Keratinocyte (primary cell): Measurements from ENCODE around the gene MICAL3. TPM values are rescaled to one million over a fixed set of nuclear protein-coding genes. Genes with fewer than 3 reads are reported as not detected.

Source experiments
- DNase-seq: peaks from one replicate; pipeline ENCODE4 v3.0.0-alpha.2; 2011; ENCODE audit warnings: low read depth, missing footprints, low spot score
- FAIRE-seq: peaks from 2 replicates; lab custom pipeline; 2011; peaks lifted over from hg19 to GRCh38; lab: Jason Lieb, UNC
- H2AFZ ChIP-seq: 2 replicates; pipeline ENCODE4 v1.6.0; 2012; ENCODE audit warnings: low read length, control low read depth, inconsistent platforms; ENCODE audit not compliant: control insufficient read depth
- H3K27ac ChIP-seq: 2 replicates; pipeline ENCODE4 v1.5.1; 2011; ENCODE audit warnings: low read length; ENCODE audit not compliant: control insufficient read depth, insufficient read depth
- H3K27me3 ChIP-seq: 3 replicates; pipeline ENCODE4 v1.6.0; 2011; ENCODE audit warnings: low read length; ENCODE audit not compliant: control insufficient read depth, insufficient read depth; ENCODE audit errors: extremely low read depth
- H3K36me3 ChIP-seq, 2 experiments: 2 replicates in 1 of 2; 3 replicates in 1 of 2; pipeline ENCODE4 v1.5.1; 2011; ENCODE audit warnings: low read length in 2 of 2, mild to moderate bottlenecking in 1 of 2; ENCODE audit not compliant: control insufficient read depth in 2 of 2, insufficient read depth in 2 of 2; ENCODE audit errors: extremely low read depth in 1 of 2
- H3K4me1 ChIP-seq: 3 replicates; pipeline ENCODE4 v1.5.1; 2011; ENCODE audit warnings: low read length; ENCODE audit not compliant: control insufficient read depth, insufficient read depth; ENCODE audit errors: extremely low read depth
- H3K4me2 ChIP-seq: 3 replicates; pipeline ENCODE4 v1.6.0; 2011; ENCODE audit warnings: low read depth, low read length; ENCODE audit not compliant: control insufficient read depth, insufficient read depth; ENCODE audit errors: extremely low read depth
- H3K4me3 ChIP-seq, 3 experiments: fragments of 200-600 bp in 1 of 3; sonication (generic) in 1 of 3; 2 replicates in 2 of 3; 3 replicates in 1 of 3; pipeline ENCODE4 v1.5.1; 2011 to 2016; ENCODE audit warnings: low read length in 3 of 3, mild to moderate bottlenecking in 3 of 3, control low read depth in 2 of 3, inconsistent platforms in 1 of 3, low read depth in 1 of 3, mixed read lengths in 1 of 3, mixed run types in 1 of 3, moderate library complexity in 1 of 3; ENCODE audit not compliant: control insufficient read depth in 2 of 3, insufficient read depth in 2 of 3; ENCODE audit errors: extremely low read depth in 1 of 3
- H3K79me2 ChIP-seq: 2 replicates; pipeline ENCODE4 v1.6.0; 2012; ENCODE audit warnings: low read length; ENCODE audit not compliant: control insufficient read depth, insufficient read depth
- H3K9ac ChIP-seq: 3 replicates; pipeline ENCODE4 v1.6.0; 2011; ENCODE audit warnings: low read length; ENCODE audit not compliant: control insufficient read depth, insufficient read depth; ENCODE audit errors: extremely low read depth
- H3K9me1 ChIP-seq: 3 replicates; pipeline ENCODE4 v1.6.0; 2011; ENCODE audit warnings: low read length; ENCODE audit not compliant: control insufficient read depth, insufficient read depth; ENCODE audit errors: extremely low read depth
- H3K9me3 ChIP-seq: 2 replicates; pipeline ENCODE4 v1.5.1; 2012; ENCODE audit warnings: low read depth, low read length; ENCODE audit not compliant: control insufficient read depth
- H4K20me1 ChIP-seq: 3 replicates; pipeline ENCODE4 v1.6.0; 2011; ENCODE audit warnings: low read length; ENCODE audit not compliant: control insufficient read depth, insufficient read depth; ENCODE audit errors: extremely low read depth
- EZH2 ChIP-seq: IDR thresholded peaks from one replicate; pipeline ENCODE4 v1.6.1; 2012; ENCODE audit warnings: inconsistent platforms, mild to moderate bottlenecking, low read length, moderate library complexity
- dilution Hi-C: fragments of 300-500 bp; cut with MboI; formaldehyde crosslinking; loops from one replicate; pipeline ENCODE4 v1.7.0; 2020; ENCODE audit warnings: low sequenced_read_pairs; ENCODE audit not compliant: extremely low pct_ligation_motif_present
- polyA plus RNA-seq, 5 experiments: library from polyadenylated mRNA; depleted of rRNA in 3 of 5; stranded (reverse) in 3 of 5; stranded (forward) in 1 of 5; unstranded in 1 of 5; fragments of >200 nt; gene quantifications; 1 replicate in 1 of 5; 2 replicates in 3 of 5; 3 replicates in 1 of 5; pipeline versions ENCODE4 v1.2.1 to v1.2.3, GENCODE V29; 2011 to 2012; ENCODE audit warnings: missing spikeins in 2 of 5, low read depth in 1 of 5, low replicate concordance in 1 of 5
- TF ChIP-seq, protein P1 (sequence below), 3 experiments: IDR thresholded peaks in 1 of 3; conservative IDR thresholded peaks in 1 of 3; optimal IDR thresholded peaks in 1 of 3; 2 replicates in 2 of 3; 3 replicates in 1 of 3; pipeline versions ENCODE3 to v1.5.1; 2011; ENCODE audit warnings: low read length in 3 of 3, mild to moderate bottlenecking in 3 of 3, moderate library complexity in 2 of 3, control low read depth in 1 of 3, inconsistent platforms in 1 of 3; ENCODE audit not compliant: insufficient read depth in 2 of 3; ENCODE audit errors: extremely low read depth in 1 of 3

MICAL3 gene
- polyA plus RNA-seq, 1 donor (not counting 4 experiments of a cell fraction or from before 2014, with no cell fraction given): 27.9 TPM

DNA sequence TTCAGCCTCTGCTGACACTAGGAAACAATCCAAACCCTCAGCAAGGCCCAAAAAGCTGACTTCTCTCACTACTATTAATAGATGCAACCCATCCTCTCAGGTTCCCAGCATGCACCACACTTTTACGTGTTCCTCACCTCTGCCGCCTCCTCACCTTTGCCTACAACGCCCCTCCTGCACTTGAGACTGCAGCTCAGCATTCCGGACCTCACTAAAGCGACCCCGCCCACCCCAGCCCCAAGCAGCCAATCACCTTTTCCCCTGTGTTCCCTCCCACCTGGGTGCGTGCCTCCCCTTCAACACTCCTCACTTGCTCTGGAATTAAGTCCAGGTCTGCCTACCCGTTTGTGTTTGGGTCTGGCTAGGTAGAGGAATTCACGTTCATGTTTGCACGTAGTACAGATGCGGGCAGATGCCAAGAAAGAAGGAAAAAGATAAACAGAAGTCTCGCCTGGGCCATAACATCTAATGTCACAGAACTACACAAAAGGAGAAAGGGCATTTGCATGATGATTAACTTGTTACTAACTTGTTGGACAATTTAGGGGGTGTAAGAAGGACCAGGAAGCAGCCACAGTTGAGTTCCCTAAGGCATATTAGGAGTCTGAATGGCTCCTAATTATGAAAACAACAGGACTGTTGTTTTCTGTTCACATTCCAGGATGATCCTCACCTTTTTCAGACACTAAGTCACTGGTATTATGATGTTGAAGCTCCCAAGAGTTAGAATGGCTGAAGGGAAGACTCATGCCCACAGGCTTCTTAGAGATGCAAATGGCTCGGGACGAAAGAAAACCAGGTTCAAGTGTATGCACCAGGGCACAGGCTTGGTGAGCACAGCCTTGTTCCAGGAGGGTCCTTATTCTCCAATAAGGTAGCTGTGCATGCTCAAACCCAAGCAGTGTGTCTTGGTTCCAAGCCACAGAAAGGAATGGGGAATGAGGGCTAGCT, 102.2 kb downstream of the MICAL3 start:
- Histone ChIP-seq H3K79me2 (peaks cover 88% of the 10 kb centered on the region), H3K4me1 (peaks cover 86% of the 10 kb centered on the region), H3K27me3 (no peaks in the 10 kb centered on the region), H3K9me3 (no peaks in the 10 kb centered on the region), H2AFZ (no peak overlapping the region), H3K4me2 (peak overlapping the region; percentile 72), H3K9me1 (peaks cover 23% of the 10 kb centered on the region), H4K20me1 (peaks cover 68% of the 10 kb centered on the region), H3K4me3 (no peak overlapping the region), H3K27ac (peak overlapping the region; percentile 48), H3K9ac (no peak overlapping the region), H3K36me3 (peaks cover 0 to 2% of the 10 kb centered on the region in 2 experiments)
- no peak for TF ChIP-seq EZH2
- TF ChIP-seq, protein P1, sequence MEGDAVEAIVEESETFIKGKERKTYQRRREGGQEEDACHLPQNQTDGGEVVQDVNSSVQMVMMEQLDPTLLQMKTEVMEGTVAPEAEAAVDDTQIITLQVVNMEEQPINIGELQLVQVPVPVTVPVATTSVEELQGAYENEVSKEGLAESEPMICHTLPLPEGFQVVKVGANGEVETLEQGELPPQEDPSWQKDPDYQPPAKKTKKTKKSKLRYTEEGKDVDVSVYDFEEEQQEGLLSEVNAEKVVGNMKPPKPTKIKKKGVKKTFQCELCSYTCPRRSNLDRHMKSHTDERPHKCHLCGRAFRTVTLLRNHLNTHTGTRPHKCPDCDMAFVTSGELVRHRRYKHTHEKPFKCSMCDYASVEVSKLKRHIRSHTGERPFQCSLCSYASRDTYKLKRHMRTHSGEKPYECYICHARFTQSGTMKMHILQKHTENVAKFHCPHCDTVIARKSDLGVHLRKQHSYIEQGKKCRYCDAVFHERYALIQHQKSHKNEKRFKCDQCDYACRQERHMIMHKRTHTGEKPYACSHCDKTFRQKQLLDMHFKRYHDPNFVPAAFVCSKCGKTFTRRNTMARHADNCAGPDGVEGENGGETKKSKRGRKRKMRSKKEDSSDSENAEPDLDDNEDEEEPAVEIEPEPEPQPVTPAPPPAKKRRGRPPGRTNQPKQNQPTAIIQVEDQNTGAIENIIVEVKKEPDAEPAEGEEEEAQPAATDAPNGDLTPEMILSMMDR (optimal IDR thresholded peaks at IDR 0.05 in 1 of 3, IDR thresholded peaks at IDR 0.05 in 1 of 3, conservative IDR thresholded peaks at IDR 0.05 in 1 of 3; ENCODE audit: extremely low read depth in 1 of 3, insufficient read depth in 2 of 3, low read length in 3 of 3): no peak
- DNase-seq (peak; percentile 59), FAIRE-seq (peak; percentile 68)
- dilution Hi-C loops: no loop called here

DNA sequence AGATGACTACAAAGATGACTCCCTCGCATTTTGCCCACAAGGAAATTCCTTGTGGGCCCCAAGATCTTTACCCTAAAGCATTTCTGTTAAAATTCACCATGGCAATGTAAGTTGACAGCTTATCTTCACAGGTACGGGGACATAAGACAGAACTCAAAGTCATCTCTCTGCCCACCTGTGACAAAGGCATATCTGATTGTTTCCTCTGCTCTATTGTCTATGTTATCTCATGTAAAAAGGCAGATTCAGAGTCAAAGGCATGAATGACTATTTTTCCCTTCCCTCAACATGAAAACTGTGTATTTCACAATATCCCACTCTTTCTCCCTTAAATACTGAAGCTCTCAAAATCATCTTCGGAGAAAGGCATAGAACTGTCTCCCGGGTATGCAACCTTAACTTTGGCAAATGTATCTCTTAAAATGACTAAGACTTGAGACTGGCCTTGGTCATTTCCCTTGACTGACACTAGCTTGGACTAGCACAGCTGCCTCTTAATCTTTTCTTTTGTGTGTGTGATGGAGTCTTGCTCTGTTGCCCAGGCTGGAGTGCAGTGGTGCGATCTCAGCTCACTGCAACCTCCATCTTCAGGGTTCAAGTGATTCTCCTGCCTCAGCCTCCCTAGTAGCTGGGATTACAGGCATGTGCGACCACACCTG, 103.2 kb downstream of the MICAL3 start:
- no peak overlapping the region for H3K4me3 ChIP-seq
- no peak for DNase-seq
- H3K79me2 ChIP-seq: peaks cover 88% of the 10 kb centered on the region
- no peak for FAIRE-seq
- no peak overlapping the region for H3K27ac ChIP-seq
- peaks cover 0 to under 1% of the 10 kb centered on the region in 2 experiments for H3K36me3 ChIP-seq
- peaks cover 29% of the 10 kb centered on the region for H3K9me1 ChIP-seq
- dilution Hi-C loops: no loop called here
- peak overlapping the region; percentile 78 for H3K4me2 ChIP-seq
- no peaks in the 10 kb centered on the region for H3K27me3 ChIP-seq
- H3K9me3 ChIP-seq: no peaks in the 10 kb centered on the region
- no peak overlapping the region for H2AFZ ChIP-seq
- H3K9ac ChIP-seq: no peak overlapping the region
- peaks cover 87% of the 10 kb centered on the region for H3K4me1 ChIP-seq
- TF ChIP-seq, protein P1 (optimal IDR thresholded peaks at IDR 0.05 in 1 of 3, IDR thresholded peaks at IDR 0.05 in 1 of 3, conservative IDR thresholded peaks at IDR 0.05 in 1 of 3; ENCODE audit: extremely low read depth in 1 of 3, insufficient read depth in 2 of 3, low read length in 3 of 3): no peak
- TF ChIP-seq EZH2: no peak
- peaks cover 72% of the 10 kb centered on the region for H4K20me1 ChIP-seq
